Neural cell (in vitro differentiated cells): ENCODE measurements around the gene PLA2G2C.

ENCODE experiments used
- CTCF ChIP-seq: fragments of 450-650 bp; IDR thresholded peaks from 2 replicates; pipeline ENCODE4 v1.5.1; 2014; ENCODE audit warnings: antibody characterized with exemption, mild to moderate bottlenecking, moderate library complexity; ENCODE audit not compliant: poor library complexity, severe bottlenecking
- EP300 ChIP-seq: fragments of 450-650 bp; conservative IDR thresholded peaks from 2 replicates; pipeline ENCODE4 v1.6.1; 2014; ENCODE audit warnings: antibody characterized with exemption, mild to moderate bottlenecking, moderate library complexity; ENCODE audit not compliant: poor library complexity, severe bottlenecking
- EZH2 ChIP-seq: fragments of 200-600, 300-800 bp; shearing (Covaris generic), sonication (generic); IDR thresholded peaks from 2 replicates; pipeline ENCODE4 v1.6.1; 2014; ENCODE audit warnings: antibody characterized with exemption, low read length, borderline replicate concordance, mild to moderate bottlenecking; ENCODE audit not compliant: insufficient read depth, poor library complexity, severe bottlenecking
- POLR2AphosphoS5 ChIP-seq: IDR thresholded peaks from 2 replicates; pipeline ENCODE4 v1.6.1; 2012
- SMC3 ChIP-seq: fragments of 450-650 bp; conservative IDR thresholded peaks from 2 replicates; pipeline ENCODE4 v1.6.1; 2014; ENCODE audit warnings: antibody characterized with exemption, mild to moderate bottlenecking, moderate library complexity; ENCODE audit not compliant: poor library complexity
- TAF1 ChIP-seq: IDR thresholded peaks from 2 replicates; pipeline ENCODE4 v1.6.1; 2012; ENCODE audit warnings: low read depth
- TF ChIP-seq, protein P1 (sequence below): IDR thresholded peaks from 2 replicates; pipeline ENCODE4 v1.6.1; 2012; ENCODE audit warnings: borderline replicate concordance

GRCh38 chr1:20207546-20207945 is 21.2 kb upstream of the PLA2G2C start:
- TF ChIP-seq CTCF (no peak), TAF1 (no peak), POLR2AphosphoS5 (no peak), EZH2 (no peak), EP300 (no peak), SMC3 (no peak)
- TF ChIP-seq, protein P1, sequence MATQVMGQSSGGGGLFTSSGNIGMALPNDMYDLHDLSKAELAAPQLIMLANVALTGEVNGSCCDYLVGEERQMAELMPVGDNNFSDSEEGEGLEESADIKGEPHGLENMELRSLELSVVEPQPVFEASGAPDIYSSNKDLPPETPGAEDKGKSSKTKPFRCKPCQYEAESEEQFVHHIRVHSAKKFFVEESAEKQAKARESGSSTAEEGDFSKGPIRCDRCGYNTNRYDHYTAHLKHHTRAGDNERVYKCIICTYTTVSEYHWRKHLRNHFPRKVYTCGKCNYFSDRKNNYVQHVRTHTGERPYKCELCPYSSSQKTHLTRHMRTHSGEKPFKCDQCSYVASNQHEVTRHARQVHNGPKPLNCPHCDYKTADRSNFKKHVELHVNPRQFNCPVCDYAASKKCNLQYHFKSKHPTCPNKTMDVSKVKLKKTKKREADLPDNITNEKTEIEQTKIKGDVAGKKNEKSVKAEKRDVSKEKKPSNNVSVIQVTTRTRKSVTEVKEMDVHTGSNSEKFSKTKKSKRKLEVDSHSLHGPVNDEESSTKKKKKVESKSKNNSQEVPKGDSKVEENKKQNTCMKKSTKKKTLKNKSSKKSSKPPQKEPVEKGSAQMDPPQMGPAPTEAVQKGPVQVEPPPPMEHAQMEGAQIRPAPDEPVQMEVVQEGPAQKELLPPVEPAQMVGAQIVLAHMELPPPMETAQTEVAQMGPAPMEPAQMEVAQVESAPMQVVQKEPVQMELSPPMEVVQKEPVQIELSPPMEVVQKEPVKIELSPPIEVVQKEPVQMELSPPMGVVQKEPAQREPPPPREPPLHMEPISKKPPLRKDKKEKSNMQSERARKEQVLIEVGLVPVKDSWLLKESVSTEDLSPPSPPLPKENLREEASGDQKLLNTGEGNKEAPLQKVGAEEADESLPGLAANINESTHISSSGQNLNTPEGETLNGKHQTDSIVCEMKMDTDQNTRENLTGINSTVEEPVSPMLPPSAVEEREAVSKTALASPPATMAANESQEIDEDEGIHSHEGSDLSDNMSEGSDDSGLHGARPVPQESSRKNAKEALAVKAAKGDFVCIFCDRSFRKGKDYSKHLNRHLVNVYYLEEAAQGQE, result no peak
